Right hindlimb (tissue), 1 donor: ENCODE measurements around the gene MFAP5.
"Not testable (repeated sequence)": the region's sequence is repeated elsewhere in the genome, so short reads cannot be mapped to it uniquely, and the experiment has no call there.

ENCODE experiments used
- DNase-seq: peaks from one replicate; pipeline ENCODE4 v3.0.0-alpha.2; 2018

MFAP5 gene

DNA sequence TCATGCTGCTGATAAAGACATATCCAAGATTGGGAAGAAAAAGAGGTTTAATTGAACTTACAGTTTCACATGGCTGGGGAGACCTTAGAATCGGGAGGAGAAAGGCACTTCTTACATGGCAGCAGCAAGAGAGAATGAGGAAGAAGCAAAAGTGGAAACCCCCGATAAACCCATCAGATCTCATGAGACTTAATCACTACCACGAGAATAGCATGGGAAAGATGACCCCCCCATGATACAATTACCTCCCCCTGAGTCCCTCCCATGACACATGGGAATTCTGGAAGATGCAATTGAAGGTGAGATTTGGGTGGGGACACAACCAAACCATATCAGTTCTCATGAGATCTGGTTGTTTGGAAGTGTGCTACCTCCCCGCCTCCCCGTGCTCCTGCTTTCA, 9.8 kb upstream of the MFAP5 start:
- DNase-seq: no peak

DNA sequence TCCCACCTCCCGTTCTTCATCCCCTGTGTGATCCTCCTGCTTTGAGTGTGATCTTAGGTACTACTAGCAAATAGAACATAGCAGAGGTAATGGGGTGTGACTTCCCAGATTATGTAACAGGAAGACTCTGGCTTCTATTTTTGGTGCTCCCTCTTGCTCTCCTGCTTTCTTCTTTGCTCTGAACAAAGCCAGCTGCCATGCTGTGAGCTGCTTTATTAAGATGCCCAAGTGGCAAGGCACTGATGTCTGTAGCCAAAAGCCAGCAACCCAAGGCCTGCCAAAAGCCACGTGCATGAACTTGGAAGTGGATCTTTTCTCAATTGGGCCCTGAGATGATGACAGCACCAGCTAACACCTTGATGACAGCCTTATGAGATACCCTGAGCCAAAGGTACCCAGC, 5.8 kb upstream of the MFAP5 start:
- no peak for DNase-seq

DNA sequence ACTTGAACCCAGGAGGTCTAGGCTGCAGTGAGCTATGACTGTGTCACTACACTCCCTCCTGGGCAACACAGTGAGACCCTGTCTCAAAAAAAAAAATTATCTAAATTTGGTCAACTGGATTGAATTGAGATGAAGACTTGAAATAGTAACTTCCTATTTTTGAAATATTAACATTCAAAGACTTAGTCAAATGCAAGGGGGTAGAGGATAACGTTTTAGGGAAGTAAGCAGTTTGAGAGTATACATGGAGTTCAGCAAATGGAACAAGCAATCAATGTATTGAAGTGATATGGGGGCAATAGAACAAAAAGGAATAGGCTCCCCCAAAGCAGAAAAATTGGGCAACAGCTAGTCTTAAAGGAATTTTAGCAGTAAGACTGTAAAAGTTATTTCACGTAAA, 4.6 kb upstream of the MFAP5 start:
- DNase-seq: no peak

DNA sequence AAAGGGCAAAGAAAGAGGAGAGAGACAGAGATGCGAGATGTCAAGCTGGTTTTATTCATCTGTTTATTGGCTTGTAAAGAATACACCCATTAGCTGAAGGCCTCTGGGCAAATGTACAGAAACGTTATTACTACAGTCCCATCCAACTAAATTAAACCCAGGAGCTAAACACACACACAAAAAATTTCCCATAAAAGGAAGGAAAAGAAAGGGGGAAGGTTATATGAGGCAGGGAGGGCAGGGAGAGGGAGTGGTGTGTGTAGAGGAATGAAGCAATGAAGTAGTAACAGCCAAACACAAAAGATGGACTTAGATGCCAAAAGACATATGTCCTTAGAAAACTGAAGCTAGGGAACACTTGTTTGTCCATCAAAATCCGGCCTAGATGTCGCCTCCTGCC, 3.1 kb upstream of the MFAP5 start:
- DNase-seq: no peak

DNA sequence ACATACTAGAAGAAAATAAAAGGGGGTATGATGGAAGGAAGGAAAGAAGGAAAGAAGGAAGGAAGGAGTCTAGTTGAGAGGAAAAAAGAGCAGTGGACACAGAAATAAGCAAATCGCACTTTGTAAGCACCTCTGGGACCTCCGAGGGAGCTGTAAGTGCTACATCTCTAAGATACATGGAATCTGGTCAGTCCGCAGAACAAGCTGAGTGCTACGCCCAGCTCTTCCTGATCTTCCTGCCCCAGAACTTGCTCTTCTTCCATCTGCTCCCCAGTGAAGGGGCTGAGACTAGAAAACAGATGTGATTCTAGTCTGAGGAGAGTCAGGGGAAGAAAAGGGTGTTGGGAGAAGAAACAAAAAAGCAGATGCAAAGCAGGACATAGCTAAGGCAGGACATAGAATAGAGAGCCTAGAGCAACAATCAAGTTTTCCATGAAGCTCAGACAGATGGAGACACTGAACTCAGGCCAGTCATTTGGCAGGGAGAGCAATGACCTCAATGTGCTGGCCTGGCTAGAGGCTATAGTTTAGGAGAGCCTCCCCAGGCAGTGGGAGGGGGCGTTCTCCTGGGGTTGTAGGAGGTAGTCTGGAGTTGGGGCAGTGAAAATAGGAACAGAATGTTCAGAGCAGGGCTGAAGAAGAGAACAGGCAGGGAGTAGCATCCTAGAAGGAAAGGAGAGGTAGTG, 1.7 kb upstream of the MFAP5 start:
- DNase-seq: peak; percentile 92

DNA sequence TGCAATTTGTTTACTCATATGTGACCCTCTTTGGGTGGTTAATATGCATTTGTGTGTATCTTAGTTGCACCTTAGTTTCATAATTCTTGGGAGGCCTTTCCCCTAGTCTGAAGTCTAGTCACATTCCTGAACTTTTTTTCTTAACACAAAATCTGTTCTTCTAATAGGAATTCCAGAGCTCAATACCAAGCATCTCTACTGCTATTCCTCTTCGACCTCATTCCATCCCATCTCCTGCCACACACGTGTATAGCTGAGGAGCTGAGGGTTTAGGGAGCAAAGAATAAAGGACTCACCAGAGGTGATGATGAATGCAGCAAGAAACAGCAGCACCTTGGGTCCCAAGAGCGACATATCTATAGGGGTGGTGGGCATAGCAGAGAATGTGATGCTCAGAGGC, 875 bp downstream of the MFAP5 start:
- DNase-seq: no peak

DNA sequence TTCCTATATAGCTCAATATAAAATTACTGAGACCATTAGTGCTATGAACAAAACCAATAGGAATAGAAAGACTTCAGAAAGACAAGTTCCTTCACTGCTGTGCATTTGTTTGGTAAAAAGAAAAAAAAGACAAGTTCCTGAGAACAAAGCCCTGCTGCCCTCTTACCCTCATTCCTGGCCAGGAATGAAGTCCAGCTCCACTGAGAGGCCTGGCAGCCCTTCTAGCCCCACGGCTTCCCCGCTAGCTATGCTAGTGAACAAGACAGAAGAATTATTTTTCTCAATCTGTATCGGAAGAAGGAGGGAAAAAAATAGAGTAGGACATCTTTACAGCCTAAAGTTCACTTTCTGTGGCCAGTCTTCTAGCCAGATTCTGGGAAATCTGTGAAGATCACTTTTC, 1.6 kb downstream of the MFAP5 start:
- no peak for DNase-seq

DNA sequence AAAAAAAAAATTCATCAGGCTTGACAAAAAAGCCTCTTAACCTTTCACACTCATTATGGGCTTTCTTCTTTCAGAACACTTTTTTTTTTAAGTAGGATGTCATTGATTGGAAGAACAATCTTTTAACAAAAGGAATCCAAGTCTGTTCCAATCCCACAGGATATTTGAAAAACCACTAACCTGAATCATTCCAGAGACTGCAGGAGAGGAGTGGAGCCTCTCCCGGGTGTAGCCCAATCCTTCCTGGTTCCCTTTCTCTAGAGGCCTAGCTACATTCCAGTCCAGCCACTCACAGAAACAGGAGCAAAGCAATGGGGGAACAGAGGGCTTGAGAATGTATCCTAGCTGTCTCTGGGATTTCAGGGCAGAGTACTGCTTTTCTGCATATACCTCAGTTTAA, 4.3 kb downstream of the MFAP5 start:
- no peak for DNase-seq

DNA sequence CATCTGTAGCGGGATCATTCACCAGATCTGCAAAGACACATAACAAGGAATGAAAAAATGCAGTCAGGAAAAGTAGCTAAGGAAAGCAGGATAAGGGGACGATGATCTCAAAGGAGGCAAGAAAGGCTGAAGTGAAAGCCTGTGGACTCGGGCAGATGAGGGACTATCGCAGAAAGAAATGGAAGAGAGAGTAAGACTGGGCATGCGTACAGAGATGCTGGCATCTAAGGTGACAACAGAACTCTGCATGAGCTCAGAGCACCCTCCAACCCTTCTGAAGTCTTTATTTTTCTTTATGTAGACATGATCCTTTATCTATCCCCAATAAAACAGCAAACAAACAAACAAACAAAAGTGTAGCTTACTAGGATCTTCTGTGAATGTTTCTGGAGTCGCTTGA, 7.2 kb downstream of the MFAP5 start:
- DNase-seq: no peak

DNA sequence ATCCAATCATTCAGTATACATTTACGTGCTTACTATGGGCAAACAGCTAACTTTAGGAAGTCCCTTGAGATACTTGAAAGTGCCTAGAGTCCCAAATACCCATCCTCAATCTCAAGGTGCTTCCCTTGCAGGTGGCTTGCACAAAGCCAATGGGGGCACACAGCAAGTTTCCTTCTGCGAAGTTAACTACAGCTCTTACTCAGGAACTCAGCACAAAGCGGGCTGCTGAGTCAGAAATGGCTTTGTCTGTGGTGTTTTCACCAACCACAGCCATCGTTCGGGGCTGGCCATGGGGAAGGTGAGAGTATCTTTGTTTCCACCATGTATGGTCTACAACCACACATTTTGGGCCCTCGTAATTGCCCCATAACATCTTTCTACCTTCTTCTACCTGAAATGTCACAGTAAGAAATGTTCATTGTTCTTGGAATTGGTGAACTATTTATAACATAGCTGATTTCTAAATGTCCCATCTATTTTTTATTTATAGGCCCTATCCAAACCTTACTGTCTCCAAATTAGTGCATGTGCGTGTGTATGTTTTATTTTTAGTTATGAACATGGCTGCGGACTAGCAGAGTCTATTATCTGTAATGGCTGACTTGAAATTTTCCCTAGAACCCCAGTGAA, 13.9 kb downstream of the MFAP5 start:
- DNase-seq: no peak

DNA sequence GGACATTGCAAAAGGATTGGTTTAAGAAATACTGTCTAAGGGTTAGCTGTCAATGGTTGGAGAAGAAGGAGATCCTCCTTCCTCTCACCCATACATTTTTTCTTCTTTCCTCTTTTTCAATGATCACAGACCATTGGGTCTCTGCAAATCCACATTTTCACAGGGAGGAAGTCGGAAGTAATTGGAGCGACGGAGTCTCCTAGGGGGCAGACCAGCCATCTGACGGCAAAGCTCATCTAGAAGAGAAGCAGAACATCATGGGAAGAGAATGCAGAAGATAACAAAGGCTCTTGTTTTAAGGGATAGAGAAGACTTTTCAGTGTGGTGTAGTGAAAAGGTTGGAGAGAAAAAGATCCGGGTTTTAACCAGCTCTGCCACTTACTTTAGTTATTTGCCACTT, 14.7 kb downstream of the MFAP5 start:
- DNase-seq: no peak

DNA sequence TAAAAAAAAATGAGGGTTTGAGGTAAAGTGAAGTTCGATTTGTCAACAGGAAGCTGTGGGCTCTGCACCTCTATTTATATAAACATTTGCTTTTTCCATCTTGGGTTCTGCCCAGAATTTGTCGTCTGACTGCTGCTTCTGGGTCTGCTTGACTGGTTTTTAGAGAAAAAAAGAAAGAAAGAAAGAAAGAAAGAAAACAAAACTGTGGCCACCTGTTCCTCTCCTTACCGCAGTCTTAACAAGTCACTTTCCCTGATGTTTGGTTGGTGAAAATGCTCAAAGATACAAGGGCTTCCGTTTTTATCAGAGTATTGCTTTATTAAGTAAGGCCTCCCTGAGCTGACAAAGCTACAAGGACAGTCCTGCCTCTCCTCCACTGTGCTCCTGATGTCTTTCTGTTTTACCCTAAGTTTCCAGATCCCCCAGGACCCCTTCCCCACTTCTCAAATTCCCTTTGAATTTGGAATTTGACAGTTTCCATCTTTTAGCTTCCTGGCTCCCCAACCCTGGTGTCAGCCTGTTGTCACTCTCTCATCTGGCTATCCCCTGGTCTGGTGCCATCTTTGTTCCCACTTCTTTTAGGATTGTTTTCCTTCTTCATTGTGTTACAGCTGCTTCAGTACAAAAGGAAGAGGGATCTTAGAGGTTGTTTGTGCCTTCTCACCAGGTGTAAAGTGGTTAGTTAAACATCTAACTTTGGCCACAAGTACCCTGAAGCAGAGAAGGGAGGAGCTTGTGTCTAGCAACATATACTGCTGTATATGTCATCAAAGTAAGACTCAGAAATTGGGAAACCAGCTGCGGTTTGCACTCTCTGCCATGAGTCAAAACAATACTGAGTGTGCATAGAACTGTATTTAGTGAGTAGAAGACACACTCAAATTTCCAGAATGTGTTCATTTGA, 18.0 kb downstream of the MFAP5 start:
- DNase-seq: no peak

DNA sequence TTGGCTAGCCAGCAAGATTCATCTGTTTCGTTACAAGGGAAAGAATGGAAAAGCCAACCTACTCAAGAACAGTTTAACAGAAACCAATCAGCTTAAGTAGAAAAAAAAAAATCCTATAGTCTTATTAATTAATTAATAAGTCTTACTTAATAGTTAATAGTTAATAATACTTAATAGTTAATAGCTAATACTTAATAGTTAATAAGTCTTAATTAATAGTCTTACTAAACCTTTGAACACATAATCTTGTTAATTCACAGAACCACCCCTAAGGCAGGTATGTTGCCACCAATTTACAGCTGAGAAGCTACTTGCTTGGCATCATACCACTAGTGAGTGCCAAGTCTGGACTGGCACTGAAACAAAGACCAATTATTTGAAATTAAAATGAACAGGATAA, 19.9 kb downstream of the MFAP5 start:
- no peak for DNase-seq

DNA sequence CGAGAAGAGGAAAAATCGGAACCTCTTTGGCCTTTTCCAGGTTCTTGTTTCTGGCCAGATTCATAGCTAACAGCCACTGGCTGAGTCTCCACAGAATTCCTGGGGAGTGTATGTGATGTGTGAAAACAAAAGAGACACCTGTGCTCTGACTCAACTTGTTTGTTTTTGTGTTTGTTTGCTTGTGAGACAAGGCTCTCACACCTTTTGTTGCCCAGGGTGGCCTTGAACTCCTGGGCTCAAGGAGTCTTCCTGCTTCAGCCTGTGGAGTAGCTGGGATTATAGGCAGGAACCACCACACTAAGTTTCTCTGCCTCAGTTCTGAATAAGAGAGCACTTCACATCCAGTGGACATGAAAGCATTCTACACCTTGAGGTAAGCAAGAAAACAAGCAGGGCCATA, 22.7 kb downstream of the MFAP5 start:
- no peak for DNase-seq

DNA sequence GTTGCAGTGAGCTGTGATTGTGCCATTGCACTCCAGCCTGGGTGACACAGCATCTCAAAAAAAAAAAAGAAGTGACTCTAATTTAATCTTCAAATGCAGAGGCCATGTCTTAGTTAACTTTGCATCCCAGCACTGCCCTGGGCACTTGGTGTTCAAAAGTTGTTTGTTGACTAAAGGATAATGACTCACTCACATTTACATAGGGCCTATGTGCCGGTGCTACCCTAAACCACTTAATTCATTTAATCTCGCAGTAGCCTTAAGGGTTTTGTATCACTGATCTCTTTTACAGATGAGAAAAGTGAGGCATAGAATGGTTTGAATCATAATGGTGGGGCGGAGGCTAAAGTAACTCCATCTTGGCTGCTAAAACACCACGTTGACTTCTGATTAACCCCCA, 23.7 kb downstream of the MFAP5 start:
- DNase-seq: no peak

DNA sequence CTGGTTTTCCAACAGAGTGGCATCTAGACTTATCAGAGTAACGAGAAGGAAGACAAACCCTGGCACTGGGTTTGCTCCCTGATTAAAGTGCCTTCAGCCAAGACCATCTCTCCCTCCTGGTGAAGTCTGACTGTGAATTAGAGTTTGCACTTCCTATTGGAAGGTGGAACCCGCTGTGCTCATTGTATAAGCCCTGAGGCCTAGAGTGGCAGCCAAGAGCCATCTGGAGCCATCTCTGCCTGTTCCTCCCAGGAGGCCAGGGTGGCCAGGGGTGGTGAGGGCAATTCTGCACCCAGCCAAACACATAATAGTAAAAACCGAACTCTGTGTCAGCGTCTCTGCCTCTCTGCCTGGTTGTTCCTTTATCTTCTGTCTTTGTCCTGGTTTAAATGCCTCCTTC, 25.0 kb downstream of the MFAP5 start:
- no peak for DNase-seq

DNA sequence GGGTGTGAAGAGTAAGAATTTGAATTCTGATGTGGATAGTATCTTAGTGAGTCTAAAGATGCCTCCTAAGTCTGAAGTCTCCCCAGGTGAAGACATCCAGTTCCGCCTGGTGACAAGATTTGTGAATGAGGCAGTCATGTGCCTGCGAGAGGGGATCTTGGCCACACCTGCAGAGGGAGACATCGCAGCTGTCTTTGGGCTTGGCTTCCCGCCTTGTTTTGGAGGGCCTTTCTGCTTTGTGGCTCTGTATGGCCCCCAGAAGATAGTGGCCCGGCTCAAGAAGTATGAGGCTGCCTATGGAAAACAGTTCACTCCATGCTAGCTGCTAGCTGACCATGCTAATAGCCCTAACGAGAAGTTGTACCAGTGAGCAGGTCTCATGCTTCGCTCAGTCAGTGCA, 25.4 kb downstream of the MFAP5 start:
- DNase-seq: no peak

DNA sequence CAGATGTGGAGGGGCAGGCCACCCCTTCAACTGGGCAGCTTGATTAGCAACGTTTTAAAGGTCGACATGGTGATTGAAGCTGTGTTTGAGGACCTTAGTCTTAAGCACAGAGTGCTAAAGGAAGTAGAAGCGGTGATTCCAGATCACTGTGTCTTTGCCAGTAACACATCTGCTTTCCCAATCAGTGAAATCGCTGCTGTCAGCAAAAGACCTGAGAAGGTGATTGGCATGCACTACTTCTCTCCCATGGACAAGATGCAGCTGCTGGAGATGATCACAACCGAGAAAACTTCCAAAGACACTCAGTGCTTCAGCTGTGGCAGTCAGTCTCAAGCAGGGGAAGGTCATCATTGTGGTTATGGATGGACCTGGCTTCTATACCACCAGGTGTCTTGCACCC, 26.0 kb downstream of the MFAP5 start:
- DNase-seq: no peak

DNA sequence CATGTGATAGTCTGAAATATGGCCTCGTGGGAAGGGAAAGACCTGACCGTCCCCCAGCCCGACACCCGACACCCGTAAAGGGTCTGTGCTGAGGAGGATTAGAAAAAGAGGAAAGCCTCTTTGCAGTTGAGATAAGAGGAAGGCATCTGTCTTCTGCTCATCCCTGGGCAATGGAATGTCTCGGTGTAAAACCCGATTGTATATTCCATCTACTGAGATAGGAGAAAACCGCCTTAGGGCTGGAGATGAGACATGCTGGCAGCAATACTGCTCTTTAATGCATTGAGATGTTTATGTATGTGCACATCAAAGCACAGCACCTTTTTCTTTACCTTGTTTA, 26.6 kb downstream of the MFAP5 start:
- DNase-seq: not testable (repeated sequence)

DNA sequence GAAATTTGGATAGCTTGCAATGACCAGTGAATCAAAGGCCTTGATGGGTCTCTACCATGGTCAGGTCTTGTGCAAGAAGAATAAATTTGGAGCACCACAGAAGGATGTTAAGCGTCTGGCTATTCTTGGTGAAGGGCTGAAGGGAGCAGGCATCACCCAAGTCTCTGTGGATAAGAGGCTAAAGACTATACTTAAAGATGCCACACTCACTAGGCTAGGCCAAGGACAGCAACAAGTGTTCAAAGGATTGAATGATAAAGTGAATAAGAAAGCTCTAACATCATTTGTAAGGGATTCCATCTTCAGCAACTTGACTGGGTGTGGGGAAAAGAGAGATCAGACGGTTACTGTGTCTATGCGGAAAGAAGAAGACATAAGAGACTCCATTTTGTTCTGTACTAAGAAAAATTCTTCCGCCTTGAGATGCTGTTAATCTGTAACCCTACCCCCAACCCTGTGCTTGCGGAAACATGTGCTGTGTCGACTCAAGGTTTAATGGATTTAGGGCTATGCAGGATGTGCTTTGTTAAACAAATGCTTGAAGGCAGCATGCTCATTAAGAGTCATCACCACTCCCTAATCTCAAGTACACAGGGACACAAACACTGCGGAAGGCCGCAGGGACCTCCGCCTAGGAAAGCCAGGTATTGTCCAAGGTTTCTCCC, 27.2 kb downstream of the MFAP5 start:
- DNase-seq: not testable (repeated sequence)

DNA sequence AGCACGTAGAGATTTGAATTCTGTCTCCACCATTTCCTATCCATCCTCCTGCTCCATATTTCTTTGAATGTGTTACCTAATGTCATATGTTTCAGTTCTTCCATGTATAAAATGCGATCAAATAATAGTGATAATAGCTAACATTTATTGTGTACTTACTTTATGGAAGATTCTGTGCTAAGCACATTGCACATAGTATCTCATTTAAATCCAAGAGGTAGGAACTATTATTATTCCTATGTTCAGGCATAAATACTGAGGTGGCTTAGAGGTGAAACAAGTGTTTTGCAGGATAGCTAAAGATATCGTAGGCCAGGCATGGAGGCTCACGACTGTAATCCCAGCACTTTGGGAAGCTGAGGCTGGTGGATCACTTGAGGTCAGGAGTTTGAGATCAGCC, 32.5 kb downstream of the MFAP5 start:
- no peak for DNase-seq

DNA sequence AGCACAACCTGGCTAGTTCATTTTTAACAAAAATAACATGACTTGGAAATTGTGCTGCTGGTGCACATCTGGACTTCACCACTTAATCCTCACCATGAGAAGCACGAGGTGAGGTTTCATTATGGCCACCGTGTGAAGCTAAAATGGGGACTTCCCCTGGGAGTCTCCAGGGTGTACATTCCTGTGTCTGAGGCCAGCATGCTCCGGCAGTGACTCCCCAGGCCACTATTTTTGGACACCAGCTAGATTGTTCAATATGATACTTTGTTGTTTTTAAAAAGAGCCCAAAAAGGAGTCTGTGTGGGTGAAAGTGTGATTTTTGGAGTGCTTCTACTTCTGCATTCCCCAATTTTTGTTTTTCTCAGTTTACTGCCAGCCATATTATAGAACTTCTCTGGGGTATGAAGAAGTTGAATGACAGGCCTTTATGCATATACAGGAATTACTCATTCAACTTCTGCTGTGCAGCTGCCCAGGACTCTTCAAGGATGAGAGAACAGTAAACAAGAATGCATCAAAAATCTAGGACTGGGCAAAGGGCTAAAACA, 33.1 kb downstream of the MFAP5 start:
- DNase-seq: no peak

DNA sequence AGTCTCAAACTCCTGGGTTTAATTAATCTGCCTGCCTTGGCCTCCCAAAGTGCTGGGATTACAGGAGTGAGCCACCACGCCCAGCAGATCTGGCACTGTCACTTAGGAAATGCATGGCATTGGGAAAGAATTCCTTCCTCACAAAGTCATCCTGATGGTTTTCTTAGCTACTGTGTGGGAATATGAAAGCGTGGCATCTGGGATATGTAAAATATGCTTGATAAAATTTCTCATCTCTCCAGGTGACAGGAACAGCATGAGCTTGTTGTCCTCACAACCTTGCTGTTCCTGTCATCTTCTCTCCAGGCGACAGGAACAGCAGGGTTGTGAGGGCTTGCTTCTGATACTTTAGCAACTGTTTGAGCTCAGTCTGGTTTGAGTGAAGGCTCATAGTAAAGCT, 33.9 kb downstream of the MFAP5 start:
- DNase-seq: no peak
